Nephron (organoid): ENCODE results near the gene CD274.

Experiments used
- H3K27ac Mint-ChIP-seq, 3 experiments: 2 replicates each; pipeline ENCODE4 v1.8.0; 2020; ENCODE audit warnings: mixed read lengths in 3 of 3, mild to moderate bottlenecking in 2 of 3, moderate library complexity in 1 of 3
- H3K27me3 Mint-ChIP-seq: 2 replicates; pipeline ENCODE4 v1.8.0; 2021; ENCODE audit warnings: low read depth, mild to moderate bottlenecking, moderate library complexity, mixed read lengths
- H3K36me3 Mint-ChIP-seq: 2 replicates; pipeline ENCODE4 v1.8.0; 2020; ENCODE audit warnings: low read depth, mixed read lengths
- H3K4me1 Mint-ChIP-seq: 2 replicates; pipeline ENCODE4 v1.8.0; 2020; ENCODE audit warnings: mixed read lengths
- H3K4me3 Mint-ChIP-seq, 3 experiments: 2 replicates each; pipeline ENCODE4 v1.8.0; 2020; ENCODE audit warnings: mild to moderate bottlenecking in 3 of 3, mixed read lengths in 3 of 3, moderate library complexity in 2 of 3
- H3K9me3 Mint-ChIP-seq: 2 replicates; pipeline ENCODE4 v1.8.0; 2020; ENCODE audit warnings: mixed read lengths
- TF ChIP-seq, protein P1 (sequence below), 3 experiments: fragments of 200-600 bp; sonication (generic); IDR thresholded peaks; one replicate each; pipeline ENCODE4 v1.5.0; 2021; ENCODE audit warnings: antibody characterized with exemption in 3 of 3; ENCODE audit not compliant: unreplicated experiment in 3 of 3

Gene CD274

DNA sequence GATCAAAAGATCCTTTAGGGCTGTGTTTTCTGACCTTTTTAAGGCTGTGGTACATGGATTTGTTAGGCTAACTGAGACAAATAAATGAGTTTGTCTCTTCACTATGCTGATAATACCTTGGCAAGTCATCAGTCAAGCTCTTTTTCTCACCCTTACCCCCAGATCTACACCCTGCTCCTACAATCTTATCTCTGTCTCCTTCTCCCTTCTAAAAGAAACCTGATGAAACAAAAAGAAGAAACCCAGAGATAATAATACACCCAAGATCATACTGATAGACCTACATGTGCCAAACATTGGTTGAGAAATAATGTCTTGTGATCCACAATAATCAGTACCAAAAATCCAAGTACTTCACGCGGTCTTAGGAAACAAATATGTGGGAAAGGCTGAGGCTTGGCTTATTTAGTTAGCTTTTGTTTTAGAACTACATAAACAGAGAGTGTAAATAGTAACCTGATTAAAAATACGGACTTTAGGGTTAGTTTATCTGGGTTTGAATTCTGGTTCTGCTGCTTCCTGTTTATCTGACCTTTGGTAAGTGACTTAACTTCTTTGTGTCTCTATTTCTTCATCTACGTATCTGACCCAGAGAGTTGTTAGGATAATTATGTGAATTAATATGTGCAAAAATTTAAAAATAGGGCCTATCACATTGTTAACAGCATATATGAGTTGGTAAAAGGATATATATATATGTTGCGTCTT, 35.2 kb downstream of the CD274 start:
- H3K9me3 Mint-ChIP-seq, result no peaks in the 10 kb centered on the region
- TF ChIP-seq, protein P1, sequence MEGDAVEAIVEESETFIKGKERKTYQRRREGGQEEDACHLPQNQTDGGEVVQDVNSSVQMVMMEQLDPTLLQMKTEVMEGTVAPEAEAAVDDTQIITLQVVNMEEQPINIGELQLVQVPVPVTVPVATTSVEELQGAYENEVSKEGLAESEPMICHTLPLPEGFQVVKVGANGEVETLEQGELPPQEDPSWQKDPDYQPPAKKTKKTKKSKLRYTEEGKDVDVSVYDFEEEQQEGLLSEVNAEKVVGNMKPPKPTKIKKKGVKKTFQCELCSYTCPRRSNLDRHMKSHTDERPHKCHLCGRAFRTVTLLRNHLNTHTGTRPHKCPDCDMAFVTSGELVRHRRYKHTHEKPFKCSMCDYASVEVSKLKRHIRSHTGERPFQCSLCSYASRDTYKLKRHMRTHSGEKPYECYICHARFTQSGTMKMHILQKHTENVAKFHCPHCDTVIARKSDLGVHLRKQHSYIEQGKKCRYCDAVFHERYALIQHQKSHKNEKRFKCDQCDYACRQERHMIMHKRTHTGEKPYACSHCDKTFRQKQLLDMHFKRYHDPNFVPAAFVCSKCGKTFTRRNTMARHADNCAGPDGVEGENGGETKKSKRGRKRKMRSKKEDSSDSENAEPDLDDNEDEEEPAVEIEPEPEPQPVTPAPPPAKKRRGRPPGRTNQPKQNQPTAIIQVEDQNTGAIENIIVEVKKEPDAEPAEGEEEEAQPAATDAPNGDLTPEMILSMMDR (IDR thresholded peaks at IDR 0.05; ENCODE audit: unreplicated experiment in 3 of 3), result no peak
- no peak overlapping the region for H3K27ac Mint-ChIP-seq
- no peaks in the 10 kb centered on the region for H3K27me3 Mint-ChIP-seq
- no peaks in the 10 kb centered on the region for H3K4me1 Mint-ChIP-seq
- no peaks in the 10 kb centered on the region for H3K36me3 Mint-ChIP-seq
- no peak overlapping the region for H3K4me3 Mint-ChIP-seq

DNA sequence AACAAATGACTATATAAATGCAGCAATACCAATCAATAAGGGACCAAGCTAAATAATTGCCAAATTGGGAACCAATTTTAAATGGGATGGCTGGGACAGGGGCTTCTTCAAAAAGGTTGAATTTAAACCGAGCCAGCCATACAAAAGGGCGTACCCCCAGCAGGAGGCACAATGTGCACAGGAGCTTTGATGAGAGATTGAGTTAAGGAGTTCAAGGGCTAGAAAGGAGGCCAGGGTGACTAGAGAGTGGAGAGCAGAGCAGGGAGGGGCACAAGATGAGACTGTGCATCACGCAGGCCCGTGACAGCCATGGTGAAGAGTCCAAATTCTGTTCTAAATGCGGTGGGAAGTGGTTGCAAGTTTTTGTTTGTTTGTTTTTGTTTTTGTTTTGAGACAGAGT, 36.6 kb downstream of the CD274 start:
- H3K27ac Mint-ChIP-seq, result no peak overlapping the region
- TF ChIP-seq, protein P1 (IDR thresholded peaks at IDR 0.05; ENCODE audit: unreplicated experiment in 3 of 3), result no peak
- H3K27me3 Mint-ChIP-seq, result no peaks in the 10 kb centered on the region
- no peaks in the 10 kb centered on the region for H3K36me3 Mint-ChIP-seq
- H3K4me1 Mint-ChIP-seq, result no peaks in the 10 kb centered on the region
- H3K4me3 Mint-ChIP-seq, result no peak overlapping the region
- no peaks in the 10 kb centered on the region for H3K9me3 Mint-ChIP-seq

DNA sequence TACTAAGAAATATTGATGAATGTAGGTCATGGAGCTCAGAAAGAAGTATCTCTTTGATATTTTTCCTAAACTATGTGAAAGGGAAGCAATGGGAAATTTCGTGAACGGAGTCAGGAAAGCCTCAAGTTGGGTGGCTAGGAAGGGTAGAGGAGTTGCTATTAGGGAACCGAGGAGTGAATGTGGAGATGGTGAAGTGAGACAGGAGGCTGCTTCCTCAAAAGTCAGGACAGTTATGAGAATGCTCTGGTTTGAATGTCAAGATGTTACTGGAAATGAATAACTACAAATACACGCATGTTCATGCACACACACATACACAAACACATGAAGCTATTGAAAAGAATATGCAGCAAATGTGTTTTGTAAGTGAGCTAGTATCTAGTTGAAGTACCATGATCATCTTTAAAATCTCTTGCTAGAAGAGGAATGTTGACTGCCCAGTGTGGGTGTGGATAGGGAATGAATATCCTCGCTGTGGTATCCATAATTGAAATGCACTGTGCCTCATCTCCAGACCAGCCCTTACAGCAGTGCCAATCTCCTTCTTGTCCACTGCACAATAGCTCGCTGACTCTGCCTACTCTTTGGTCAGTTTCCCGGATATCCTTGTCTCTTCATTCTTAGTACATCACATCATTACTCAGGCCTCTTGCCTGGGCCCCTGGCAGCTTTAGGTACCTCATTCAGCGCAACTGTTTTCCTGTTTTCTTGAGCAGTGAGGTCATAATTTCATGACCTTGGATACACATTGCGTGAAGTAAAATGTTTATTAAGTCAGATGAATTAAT, 38.1 kb downstream of the CD274 start:
- Mint-ChIP-seq H3K27me3 (no peaks in the 10 kb centered on the region), H3K4me1 (no peaks in the 10 kb centered on the region), H3K4me3 (no peak overlapping the region), H3K36me3 (no peaks in the 10 kb centered on the region), H3K9me3 (no peaks in the 10 kb centered on the region), H3K27ac (no peak overlapping the region)
- TF ChIP-seq, protein P1 (IDR thresholded peaks at IDR 0.05; ENCODE audit: unreplicated experiment in 3 of 3), result no peak

DNA sequence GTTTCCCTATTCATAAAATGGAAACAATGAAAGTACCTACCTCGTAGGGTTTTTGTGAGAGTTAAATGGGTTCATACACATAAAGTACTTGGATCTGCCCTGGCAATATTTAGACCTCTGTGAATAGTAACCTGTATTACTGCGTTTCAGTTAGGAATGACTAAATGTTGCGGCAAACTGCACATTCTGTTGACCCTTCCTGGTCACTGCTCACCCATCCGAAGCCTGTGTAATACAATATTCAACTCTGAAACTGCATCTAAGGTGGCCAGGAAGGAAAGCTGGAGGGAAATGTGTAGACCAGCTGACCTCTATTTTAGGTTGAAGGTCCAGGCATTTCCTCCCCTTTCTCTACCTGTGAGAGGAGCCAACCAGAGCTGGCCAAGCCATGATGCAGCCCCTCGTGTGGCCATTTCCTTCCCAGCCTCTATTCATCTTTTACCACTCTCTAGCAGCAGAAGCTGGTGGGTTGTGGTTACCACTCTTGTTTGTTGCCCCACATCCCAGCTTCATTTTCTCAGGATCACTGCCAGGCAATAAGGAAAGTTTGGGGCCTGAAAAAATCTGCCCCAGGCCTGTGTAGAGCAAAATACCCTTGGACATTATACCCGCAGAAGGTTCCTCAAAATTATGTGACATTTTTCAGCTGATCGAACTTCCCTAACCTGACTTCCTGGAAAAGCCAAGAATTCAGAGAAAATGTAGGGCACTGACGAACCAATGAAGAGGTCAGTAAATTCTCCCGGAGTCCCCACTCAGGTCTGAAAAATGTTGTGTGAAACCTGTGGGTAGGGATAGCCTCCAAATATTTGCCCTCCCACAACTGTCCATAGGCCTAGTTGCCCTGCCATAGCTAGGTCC, 39.5 kb downstream of the CD274 start:
- no peak overlapping the region for H3K27ac Mint-ChIP-seq

DNA sequence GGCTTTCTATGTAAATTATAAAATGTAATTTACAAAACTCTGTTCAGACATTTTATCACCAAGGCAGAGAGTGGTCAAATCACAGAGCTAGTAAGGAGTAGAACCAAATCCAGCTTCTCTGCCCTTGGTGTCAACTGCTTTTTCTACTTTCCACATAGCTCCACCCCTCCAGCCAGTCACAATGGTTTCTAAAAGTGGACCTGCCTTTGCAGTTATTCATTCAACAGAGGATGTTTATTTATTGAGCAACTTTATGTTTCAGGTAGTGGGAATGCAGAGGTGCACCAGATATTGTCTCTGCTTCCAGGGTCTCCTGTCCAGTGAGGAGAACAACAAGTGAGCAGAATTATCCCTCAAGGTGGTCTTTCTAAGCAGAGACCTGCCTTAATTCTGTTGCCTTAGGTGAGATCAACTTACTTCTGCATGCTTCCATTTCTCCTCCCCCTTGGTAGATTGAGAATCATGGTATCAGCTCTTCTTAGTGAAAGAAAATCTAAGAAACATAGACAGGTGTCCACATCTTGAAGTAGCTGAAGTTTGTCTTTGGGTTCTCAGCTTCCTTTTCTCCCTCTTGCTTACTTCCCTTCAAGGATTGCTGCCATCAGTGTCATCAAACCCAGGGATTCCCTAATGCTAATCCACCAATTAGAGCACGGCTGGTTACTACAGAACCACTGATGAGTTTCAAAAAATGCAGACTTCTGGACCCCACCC, 42.8 kb downstream of the CD274 start:
- no peak overlapping the region for H3K27ac Mint-ChIP-seq
- H3K4me1 Mint-ChIP-seq, result no peaks in the 10 kb centered on the region
- peaks cover 3% of the 10 kb centered on the region for H3K9me3 Mint-ChIP-seq
- TF ChIP-seq, protein P1 (IDR thresholded peaks at IDR 0.05; ENCODE audit: unreplicated experiment in 3 of 3), result no peak
- H3K27me3 Mint-ChIP-seq, result no peaks in the 10 kb centered on the region
- no peaks in the 10 kb centered on the region for H3K36me3 Mint-ChIP-seq
- no peak overlapping the region for H3K4me3 Mint-ChIP-seq

More for the DNA sequence above, 39.5 kb downstream of the CD274 start:
- Mint-ChIP-seq H3K27me3 (no peaks in the 10 kb centered on the region), H3K4me3 (no peak overlapping the region), H3K36me3 (no peaks in the 10 kb centered on the region), H3K4me1 (no peaks in the 10 kb centered on the region), H3K9me3 (peaks cover 3% of the 10 kb centered on the region)
- TF ChIP-seq, protein P1 (IDR thresholded peaks at IDR 0.05; ENCODE audit: unreplicated experiment in 3 of 3), result no peak
